Stimulated activated CD8-positive, alpha-beta memory T cell treated with anti-CD3 and anti-CD28 coated beads, Interleukin-4, amount 100 ng/mL, for 48 hours (primary cell): ENCODE data around the gene NMT1.

ENCODE experiments used
- DNase-seq: peaks from one replicate; pipeline ENCODE4 v3.0.0-alpha.2; 2020

The NMT1 gene

GRCh38 chr17:45060797-45061605, at the start of gene NMT1:
NMT1 (plus strand) TSS chr17:45061317; CDS start chr17:45061330, 13 bp downstream.
- peak; percentile 96 for DNase-seq

- no peak for DNase-seq
These were observed 49.4 kb upstream of the NMT1 start for GRCh38 chr17:45011767-45012166.

- no peak for DNase-seq
These were observed 47.8 kb upstream of the NMT1 start for GRCh38 chr17:45013021-45013997.

DNA sequence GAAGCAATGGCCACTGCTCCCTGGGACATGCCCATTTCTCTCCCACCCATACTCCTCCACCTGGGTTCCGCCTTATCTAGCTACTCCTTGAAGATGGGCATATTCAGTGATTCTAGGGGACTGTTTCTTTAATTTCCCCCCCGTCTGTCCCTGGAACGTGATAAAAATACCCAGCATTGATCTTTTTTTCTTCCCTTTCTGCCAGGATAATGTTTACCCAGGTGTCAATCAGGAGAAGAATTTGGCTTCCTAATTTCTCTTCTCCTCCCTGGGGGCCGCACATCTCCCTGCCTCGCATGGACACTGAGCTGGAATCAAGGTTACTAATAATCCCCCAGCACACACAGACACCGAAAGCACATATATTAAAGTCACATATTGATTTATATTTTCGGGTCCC, 44.9 kb upstream of the NMT1 start:
- no peak for DNase-seq

- no peak for DNase-seq
These were observed 44.3 kb upstream of the NMT1 start for GRCh38 chr17:45016823-45017222.

DNA sequence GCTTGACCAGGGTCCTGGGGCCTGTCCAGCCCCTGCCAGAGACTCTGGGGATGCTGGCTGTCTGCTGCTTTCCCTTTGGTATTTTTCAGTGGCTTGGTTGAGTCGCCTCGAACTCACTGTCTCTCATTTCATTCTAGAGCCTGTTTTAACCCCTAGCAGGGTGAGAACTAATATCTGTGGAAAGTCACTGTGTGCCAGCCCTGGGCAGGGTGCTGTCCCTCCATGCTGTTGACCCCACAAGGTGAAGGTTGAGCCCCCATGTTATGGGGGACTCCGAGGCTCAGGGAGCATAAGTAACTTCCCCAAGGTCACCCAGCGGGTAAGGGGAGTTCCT, 42.6 kb upstream of the NMT1 start:
- no peak for DNase-seq

- peak; percentile 53 for DNase-seq
These were observed 42.0 kb upstream of the NMT1 start for GRCh38 chr17:45018848-45019711.

DNA sequence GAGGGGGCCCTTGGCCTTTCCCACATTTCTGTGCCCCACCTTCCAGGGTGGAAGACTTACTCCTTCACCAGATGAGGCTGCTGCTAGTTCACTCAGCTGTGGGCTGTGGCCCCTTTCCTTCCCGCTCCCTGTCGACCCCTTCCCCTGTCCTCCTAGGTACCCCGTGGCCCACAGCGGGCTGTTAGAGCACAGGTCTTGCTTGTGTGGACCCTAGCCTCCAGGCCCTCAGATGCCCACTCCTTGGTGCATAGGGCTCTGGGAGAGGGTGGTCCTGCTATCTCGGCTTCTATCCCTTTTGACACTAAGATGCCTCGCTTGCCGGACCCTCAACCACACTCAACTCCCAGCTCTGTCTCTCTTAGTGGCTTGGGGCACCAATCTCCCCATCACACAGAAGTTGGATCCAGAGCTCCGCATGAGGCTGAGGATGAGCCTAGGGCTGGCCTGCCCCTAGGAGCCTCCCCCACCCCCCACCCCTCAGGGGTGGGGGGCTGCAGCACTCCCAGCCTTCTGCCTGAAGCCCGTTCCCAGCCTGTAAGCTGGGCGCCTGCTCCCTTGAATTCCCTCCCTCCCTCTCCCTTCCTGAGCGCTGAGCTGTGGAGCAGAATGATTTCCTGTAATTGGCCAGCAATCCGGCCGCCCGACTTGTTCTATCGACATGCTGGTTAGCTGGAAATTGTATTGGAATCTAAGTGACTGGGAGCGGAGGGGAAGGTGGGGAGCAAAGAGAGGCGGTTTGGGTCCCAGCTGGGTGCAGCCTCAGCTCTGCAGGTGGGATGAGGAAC, 40.6 kb upstream of the NMT1 start:
- no peak for DNase-seq

GRCh38 chr17:45021607-45022287, 39.4 kb upstream of the NMT1 start:
- DNase-seq, result peak; percentile 82

DNA sequence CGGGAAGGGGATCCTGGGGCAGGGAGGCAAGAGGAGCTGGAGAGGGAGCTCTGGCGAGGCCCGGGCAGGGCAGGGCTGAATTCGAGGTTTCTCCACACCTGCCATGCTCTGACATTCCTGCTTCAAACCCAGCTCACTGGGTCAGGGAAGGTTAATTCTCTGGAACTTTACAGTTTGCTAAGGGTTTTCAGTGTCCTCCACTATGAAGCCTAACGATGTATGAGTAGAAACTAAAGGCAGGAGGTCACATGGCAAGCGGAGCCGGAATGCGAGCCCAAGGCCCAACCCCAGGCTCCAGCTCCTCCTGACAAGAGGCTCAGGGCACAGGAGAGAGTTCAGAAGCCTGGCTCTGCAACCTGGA, 38.8 kb upstream of the NMT1 start:
- no peak for DNase-seq

GRCh38 chr17:45022655-45023339, 38.3 kb upstream of the NMT1 start:
- no peak for DNase-seq

DNA sequence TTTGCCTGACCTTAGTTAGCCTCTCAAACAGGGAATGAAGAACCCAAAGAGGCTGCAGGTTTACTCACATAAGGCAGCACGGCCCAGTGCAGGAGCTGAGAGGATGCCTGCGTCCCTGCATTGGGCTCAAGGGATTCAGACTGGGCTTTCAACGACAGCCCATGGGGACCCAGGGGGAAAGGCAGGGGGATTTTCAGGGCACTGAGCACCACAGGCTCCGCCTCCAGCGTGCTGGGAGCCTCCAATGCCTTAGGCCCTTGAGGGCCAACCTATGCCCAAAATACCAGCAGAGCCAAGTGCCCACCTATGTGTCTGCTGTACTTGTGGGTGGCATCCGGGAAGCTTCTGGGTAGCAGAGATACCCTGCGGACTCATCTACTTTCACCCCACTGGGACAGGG, 32.0 kb upstream of the NMT1 start:
- DNase-seq, result no peak

- DNase-seq, result no peak
These were observed 31.2 kb upstream of the NMT1 start for GRCh38 chr17:45029758-45030423.

DNA sequence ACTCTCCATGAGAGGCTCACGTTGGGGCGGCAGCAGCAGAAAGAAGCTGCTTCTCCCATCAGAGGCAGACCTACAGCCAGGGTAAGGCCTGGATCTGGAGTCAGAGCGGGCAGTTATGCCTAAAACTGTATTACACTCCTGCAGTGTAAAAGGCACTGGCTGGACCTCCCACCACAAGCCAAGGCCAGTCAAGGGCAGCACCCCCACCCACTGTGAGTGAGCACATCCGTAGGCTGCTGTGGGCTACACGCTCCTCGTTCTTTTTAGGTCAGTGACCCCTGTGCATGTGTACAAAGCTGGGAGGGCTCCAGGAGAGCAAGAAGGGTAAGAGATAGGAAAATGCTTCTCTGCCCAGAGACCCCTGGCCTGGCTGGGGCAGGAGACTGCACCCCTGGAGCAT, 30.4 kb upstream of the NMT1 start:
- no peak for DNase-seq

- DNase-seq, result no peak
These were observed 29.6 kb upstream of the NMT1 start for GRCh38 chr17:45031231-45032173.

GRCh38 chr17:45032174-45032541, 29.0 kb upstream of the NMT1 start:
- DNase-seq, result no peak

GRCh38 chr17:45034599-45034998, 26.5 kb upstream of the NMT1 start:
- no peak for DNase-seq

- DNase-seq, result no peak
These were observed 25.3 kb upstream of the NMT1 start for GRCh38 chr17:45035848-45036247.

- no peak for DNase-seq
These were observed 24.4 kb upstream of the NMT1 start for GRCh38 chr17:45036691-45037090.
